PC-3 (cell line): ENCODE results near the gene ERI3. TPM values are rescaled to one million over a fixed set of nuclear protein-coding genes. Genes with fewer than 3 reads are reported as not detected.

ENCODE experiments used
- ATAC-seq: fragments of 200-7000 bp; cut with Tn5 transposase; 2 replicates; pipeline ENCODE4 v1.9.1; 2020; ENCODE audit warnings: mild to moderate bottlenecking, moderate library complexity
- BruUV-seq: library from RNA; stranded (reverse); fragments of 400-500 nt; replicated peaks from 2 replicates; lab custom pipeline; 2021; lab: Mats Ljungman, UMichigan
- CTCF ChIA-PET: fragments of 300-600 bp; sonication (Branson Sonifier 250); formaldehyde crosslinking; loops from one replicate; lab custom pipeline; 2022; ENCODE audit warnings: antibody characterized with exemption; lab: Charles Lee
- POLR2A ChIA-PET: fragments of 300-600 bp; sonication (Branson Sonifier 250); formaldehyde crosslinking; loops from one replicate; lab custom pipeline; 2022; ENCODE audit warnings: antibody characterized with exemption; ENCODE audit not compliant: unreplicated experiment; lab: Charles Lee
- DNase-seq: peaks from one replicate; pipeline ENCODE4 v3.0.0-alpha.2; 2015
- H2AFZ ChIP-seq: fragments of 300-600 bp; sonication (generic); 2 replicates; pipeline ENCODE4 v1.6.0; 2016; ENCODE audit warnings: antibody characterized with exemption, low read length
- H3F3A ChIP-seq: fragments of 300-600 bp; sonication (generic); one replicate; pipeline ENCODE4 v1.6.0; 2017; ENCODE audit warnings: antibody characterized with exemption, low read length, control low read depth, mild to moderate bottlenecking; ENCODE audit not compliant: unreplicated experiment
- H3K27ac ChIP-seq: fragments of 300-600 bp; sonication (generic); 2 replicates; pipeline ENCODE4 v1.5.1; 2016; ENCODE audit warnings: mild to moderate bottlenecking, low read length
- H3K27me3 ChIP-seq: fragments of 300-600 bp; sonication (generic); 2 replicates; pipeline ENCODE4 v1.6.1; 2016; ENCODE audit warnings: low read length, mixed read lengths
- H3K36me3 ChIP-seq: fragments of 300-600 bp; sonication (generic); 2 replicates; pipeline ENCODE4 v1.6.1; 2016; ENCODE audit warnings: low read depth, mixed run types, low read length, mixed read lengths
- H3K4me1 ChIP-seq: fragments of 300-600 bp; sonication (generic); 2 replicates; pipeline ENCODE4 v1.5.1; 2016; ENCODE audit warnings: low read length; ENCODE audit not compliant: insufficient read depth
- H3K4me2 ChIP-seq: fragments of 300-600 bp; sonication (generic); 2 replicates; pipeline ENCODE4 v1.6.0; 2016; ENCODE audit warnings: low read length
- H3K4me3 ChIP-seq: fragments of 300-600 bp; sonication (generic); 2 replicates; pipeline ENCODE4 v1.5.1; 2016; ENCODE audit warnings: mild to moderate bottlenecking, low read length, mixed read lengths
- H3K79me2 ChIP-seq: fragments of 300-600 bp; sonication (generic); 2 replicates; pipeline ENCODE4 v1.6.1; 2017; ENCODE audit warnings: low read length, mixed read lengths
- H3K9ac ChIP-seq: fragments of 300-600 bp; sonication (generic); 2 replicates; pipeline ENCODE4 v1.6.0; 2016; ENCODE audit warnings: mild to moderate bottlenecking, low read length
- H3K9me2 ChIP-seq: fragments of 300-600 bp; sonication (generic); replicated peaks from 2 replicates; pipeline ENCODE4 v1.6.1; 2016; ENCODE audit warnings: mixed run types, low read length, mixed read lengths
- H3K9me3 ChIP-seq: fragments of 300-600 bp; sonication (generic); 2 replicates; pipeline ENCODE4 v1.6.1; 2016; ENCODE audit warnings: low read length, mixed read lengths
- H4K20me1 ChIP-seq: fragments of 300-600 bp; sonication (generic); 2 replicates; pipeline ENCODE4 v1.6.1; 2016; ENCODE audit warnings: low read length, mixed read lengths
- EZH2 ChIP-seq: fragments of 300-600 bp; sonication (generic); IDR thresholded peaks from one replicate; pipeline ENCODE4 v1.6.1; 2017; ENCODE audit warnings: antibody characterized with exemption, mild to moderate bottlenecking, low read length; ENCODE audit not compliant: unreplicated experiment
- EZH2phosphoT487 ChIP-seq: fragments of 300-600 bp; sonication (generic); IDR thresholded peaks from 2 replicates; pipeline ENCODE4 v1.6.1; 2018; ENCODE audit warnings: mild to moderate bottlenecking, antibody characterized with exemption, low read length, borderline replicate concordance
- intact Hi-C: fragments of 100-400 bp; cut with micrococcal nuclease; formaldehyde crosslinking; loops from 2 replicates; pipeline ENCODE4 v1.9.0; 2023
- total RNA-seq: library from RNA; depleted of rRNA; stranded (reverse); fragments of >200 nt; gene quantifications from 2 replicates; pipeline ENCODE4 v1.2.3, GENCODE V29; 2014
- TF ChIP-seq, protein P1 (sequence below): fragments of 300-600 bp; sonication (generic); conservative IDR thresholded peaks from 2 replicates; pipeline ENCODE4 v1.5.1; 2017; ENCODE audit warnings: antibody characterized with exemption, low read depth, mild to moderate bottlenecking, low read length

The ERI3 gene
- total RNA-seq, 1 experiment from 2014 or later, result 138 TPM

DNA sequence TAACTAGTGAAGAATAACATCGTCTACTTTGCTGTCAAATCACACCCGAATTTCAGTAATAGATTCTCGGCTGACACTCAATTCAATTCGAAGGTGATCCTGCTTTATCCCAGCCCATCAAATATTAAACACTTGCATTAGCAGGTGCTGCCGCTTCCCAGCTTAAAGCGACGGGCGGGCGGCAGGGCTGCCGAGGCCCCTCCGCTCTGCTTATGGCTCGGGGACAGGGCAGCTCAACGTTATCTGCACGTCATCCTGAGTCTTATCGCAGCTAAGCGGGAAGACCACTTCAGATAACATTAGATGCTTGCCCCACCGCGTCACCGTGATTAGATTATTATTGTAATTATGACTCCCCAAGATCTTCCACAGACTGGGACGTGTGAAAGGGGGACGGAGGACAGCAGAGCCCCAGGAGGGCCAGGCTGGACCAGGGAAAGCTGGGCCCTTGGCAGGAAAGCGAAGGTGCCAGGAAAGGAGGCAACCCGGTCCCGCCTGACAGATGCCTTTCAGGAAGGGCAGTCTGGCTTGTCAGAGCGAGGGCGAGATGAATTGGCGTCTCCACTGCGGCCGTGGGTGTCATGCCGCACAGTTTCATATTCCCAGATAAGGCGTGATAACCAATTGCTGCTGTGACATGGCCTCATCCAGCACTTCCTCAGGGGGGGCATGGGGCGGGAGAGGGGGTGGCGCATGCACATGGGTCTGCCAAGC, 104.8 kb downstream of the ERI3 start:
- Histone ChIP-seq H3K9ac (no peak overlapping the region), H3K79me2 (no peaks in the 10 kb centered on the region)
- TF ChIP-seq EZH2phosphoT487, result no peak
- TF ChIP-seq, protein P1, sequence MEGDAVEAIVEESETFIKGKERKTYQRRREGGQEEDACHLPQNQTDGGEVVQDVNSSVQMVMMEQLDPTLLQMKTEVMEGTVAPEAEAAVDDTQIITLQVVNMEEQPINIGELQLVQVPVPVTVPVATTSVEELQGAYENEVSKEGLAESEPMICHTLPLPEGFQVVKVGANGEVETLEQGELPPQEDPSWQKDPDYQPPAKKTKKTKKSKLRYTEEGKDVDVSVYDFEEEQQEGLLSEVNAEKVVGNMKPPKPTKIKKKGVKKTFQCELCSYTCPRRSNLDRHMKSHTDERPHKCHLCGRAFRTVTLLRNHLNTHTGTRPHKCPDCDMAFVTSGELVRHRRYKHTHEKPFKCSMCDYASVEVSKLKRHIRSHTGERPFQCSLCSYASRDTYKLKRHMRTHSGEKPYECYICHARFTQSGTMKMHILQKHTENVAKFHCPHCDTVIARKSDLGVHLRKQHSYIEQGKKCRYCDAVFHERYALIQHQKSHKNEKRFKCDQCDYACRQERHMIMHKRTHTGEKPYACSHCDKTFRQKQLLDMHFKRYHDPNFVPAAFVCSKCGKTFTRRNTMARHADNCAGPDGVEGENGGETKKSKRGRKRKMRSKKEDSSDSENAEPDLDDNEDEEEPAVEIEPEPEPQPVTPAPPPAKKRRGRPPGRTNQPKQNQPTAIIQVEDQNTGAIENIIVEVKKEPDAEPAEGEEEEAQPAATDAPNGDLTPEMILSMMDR, result no peak
- TF ChIP-seq EZH2, result no peak

DNA sequence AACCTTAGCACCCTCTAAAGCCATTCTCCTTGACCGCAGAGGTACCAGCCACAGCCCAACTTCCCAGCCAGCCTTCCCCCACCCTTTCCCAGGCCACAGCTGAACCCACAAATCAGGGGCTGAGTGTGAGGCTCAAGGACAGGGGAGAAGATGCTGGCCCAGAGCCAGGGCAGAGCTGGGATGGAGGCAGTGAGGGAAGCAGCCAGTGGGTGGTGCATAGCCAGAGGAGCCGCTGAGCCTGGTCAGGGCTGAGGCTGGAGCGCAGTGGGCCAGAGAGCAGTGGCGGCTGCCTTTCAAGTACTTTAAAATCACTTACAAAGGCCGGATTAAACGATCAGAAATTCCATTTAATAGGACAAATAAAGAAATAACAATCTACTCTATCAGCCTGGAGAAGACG, 105.5 kb downstream of the ERI3 start:
- TF ChIP-seq EZH2phosphoT487 (no peak), EZH2 (no peak)
- TF ChIP-seq, protein P1, result no peak
- Histone ChIP-seq H3K79me2 (no peaks in the 10 kb centered on the region), H3K9me3 (no peaks in the 10 kb centered on the region), H4K20me1 (no peaks in the 10 kb centered on the region), H2AFZ (no peak overlapping the region), H3K9me2 (no peaks in the 10 kb centered on the region), H3F3A (no peaks in the 10 kb centered on the region), H3K4me3 (no peak overlapping the region), H3K36me3 (0 out of 2 replicates have a peak, but pooled peaks cover 3% of the 10 kb centered on the region), H3K27ac (no peak overlapping the region), H3K4me2 (no peak overlapping the region), H3K27me3 (no peaks in the 10 kb centered on the region), H3K9ac (no peak overlapping the region), H3K4me1 (no peaks in the 10 kb centered on the region)
- ATAC-seq (no peak), DNase-seq (no peak)
- intact Hi-C loops, result no loop called here
- ChIA-PET CTCF (no interaction called here), POLR2A (no interaction called here)
- no TSS peak for BruUV-seq

More for the DNA sequence above, 104.8 kb downstream of the ERI3 start:
- Histone ChIP-seq H3K4me1 (no peaks in the 10 kb centered on the region), H3K27me3 (no peaks in the 10 kb centered on the region), H4K20me1 (no peaks in the 10 kb centered on the region), H3K9me2 (no peaks in the 10 kb centered on the region), H3K27ac (no peak overlapping the region), H3F3A (no peaks in the 10 kb centered on the region), H3K4me3 (no peak overlapping the region), H2AFZ (no peak overlapping the region), H3K36me3 (0 out of 2 replicates have a peak, but pooled peaks cover 3% of the 10 kb centered on the region), H3K4me2 (no peak overlapping the region), H3K9me3 (no peaks in the 10 kb centered on the region)
- ChIA-PET CTCF (no interaction called here), POLR2A (no interaction called here)
- intact Hi-C loops, result no loop called here
- DNase-seq (no peak), ATAC-seq (no peak)
- BruUV-seq, result no TSS peak

DNA sequence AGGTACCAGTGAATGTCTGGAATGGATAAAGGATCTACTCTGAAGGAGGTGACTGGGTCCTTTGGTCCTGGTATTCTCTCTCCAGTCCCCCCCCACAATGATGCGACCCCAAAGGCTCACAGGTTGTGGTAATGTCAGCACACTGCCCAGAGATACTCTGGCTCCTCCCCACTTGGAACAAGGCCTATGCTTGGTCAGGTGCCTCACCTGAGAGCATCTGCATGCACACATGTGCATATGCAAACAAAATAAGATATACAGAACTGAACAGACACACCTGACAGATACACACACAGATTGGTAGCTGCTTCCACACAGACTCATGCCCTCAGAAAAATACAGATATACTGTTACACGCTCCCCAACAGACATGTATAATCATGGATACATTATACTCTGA, 108.3 kb downstream of the ERI3 start:
- ChIA-PET POLR2A (no interaction called here), CTCF (no interaction called here)
- no TSS peak for BruUV-seq
- Histone ChIP-seq H3K4me2 (no peak overlapping the region), H3K9ac (no peak overlapping the region), H4K20me1 (no peaks in the 10 kb centered on the region), H3K9me2 (no peaks in the 10 kb centered on the region), H3K9me3 (no peaks in the 10 kb centered on the region), H3K27ac (no peak overlapping the region), H3K4me1 (no peaks in the 10 kb centered on the region), H3K36me3 (0 out of 2 replicates have a peak, but pooled peaks cover 3% of the 10 kb centered on the region), H3K79me2 (no peaks in the 10 kb centered on the region), H3F3A (no peaks in the 10 kb centered on the region), H2AFZ (no peak overlapping the region), H3K4me3 (no peak overlapping the region), H3K27me3 (no peaks in the 10 kb centered on the region)
- TF ChIP-seq EZH2 (no peak), EZH2phosphoT487 (no peak)
- TF ChIP-seq, protein P1, result no peak
- ATAC-seq (no peak), DNase-seq (no peak)
- intact Hi-C loops, result no loop called here
